ENCODE data around the gene NTF4. TPM values are rescaled to one million over a fixed set of nuclear protein-coding genes. Genes with fewer than 3 reads are reported as not detected.

Gene NTF4
- total RNA-seq, 1 donor from 2014 or later: 7.3 TPM

- Histone ChIP-seq H3K79me2 (ENCODE audit: insufficient read depth, low read length) (peaks cover 84% of the 10 kb centered on the region), H3K4me1 (ENCODE audit: insufficient read depth, low read length) (peaks cover 9% of the 10 kb centered on the region), H3K9ac (ENCODE audit: low read length) (no peak overlapping the region), H2AFZ (ENCODE audit: low read depth, low read length) (no peak overlapping the region), H3K4me2 (ENCODE audit: low read length) (no peak overlapping the region), H3K9me3 (ENCODE audit: insufficient read depth, low read depth, low read length) (no peaks in the 10 kb centered on the region), H3K4me3 (ENCODE audit: insufficient read depth, low read depth, low read length) (no peak overlapping the region), H3K27ac (ENCODE audit: low read depth, low read length) (no peak overlapping the region), H3K36me3 (ENCODE audit: insufficient read depth, low read length) (peaks cover 42% of the 10 kb centered on the region), H3K27me3 (ENCODE audit: insufficient read depth, low read length) (no peaks in the 10 kb centered on the region), H4K20me1 (ENCODE audit: insufficient read depth, low read length) (peaks cover 88% of the 10 kb centered on the region)
- H3K4me1 Mint-ChIP-seq (ENCODE audit: low read depth, unreplicated experiment): peaks cover 4% of the 10 kb centered on the region
- FAIRE-seq: no peak
- TF ChIP-seq CTCF (IDR thresholded peaks at IDR 0.05; ENCODE audit: insufficient read depth, low read depth, low read length) (no peak), EZH2 (IDR thresholded peaks at IDR 0.05; ENCODE audit: insufficient read depth, low read length) (no peak)
- H3K27ac Mint-ChIP-seq (ENCODE audit: unreplicated experiment): no peak overlapping the region
- peaks cover 24% of the 10 kb centered on the region for H3K36me3 Mint-ChIP-seq (ENCODE audit: low read depth, unreplicated experiment)
- DNase-seq (ENCODE audit: low read depth): no peak
- H3K27me3 Mint-ChIP-seq (ENCODE audit: low read depth, unreplicated experiment): no peaks in the 10 kb centered on the region
- no peaks in the 10 kb centered on the region for H3K9me3 Mint-ChIP-seq (ENCODE audit: unreplicated experiment)
- H3K4me3 Mint-ChIP-seq (ENCODE audit: unreplicated experiment): no peak overlapping the region
Measured at GRCh38 chr19:49091391-49092038, 26.9 kb upstream of the NTF4 start.

- peak overlapping the region; percentile 91 for H3K27ac ChIP-seq (ENCODE audit: low read depth, low read length)
- H3K79me2 ChIP-seq (ENCODE audit: insufficient read depth, low read length): peaks cover 58% of the 10 kb centered on the region
Measured at GRCh38 chr19:49086296-49086695, 21.7 kb upstream of the NTF4 start.

More at GRCh38 chr19:49086296-49086695, 21.7 kb upstream of the NTF4 start:
- no peak for FAIRE-seq
- H3K9ac ChIP-seq (ENCODE audit: low read length): peak overlapping the region; percentile 94
- H2AFZ ChIP-seq (ENCODE audit: low read depth, low read length): no peak overlapping the region
- H3K4me1 ChIP-seq (ENCODE audit: insufficient read depth, low read length): peaks cover 19% of the 10 kb centered on the region
- peaks cover 18% of the 10 kb centered on the region for H3K36me3 Mint-ChIP-seq (ENCODE audit: low read depth, unreplicated experiment)
- H3K4me2 ChIP-seq (ENCODE audit: low read length): peak overlapping the region; percentile 95
- H3K9me3 ChIP-seq (ENCODE audit: insufficient read depth, low read depth, low read length): peaks cover 3% of the 10 kb centered on the region
- peaks cover 54% of the 10 kb centered on the region for H4K20me1 ChIP-seq (ENCODE audit: insufficient read depth, low read length)
- peaks cover 4% of the 10 kb centered on the region for H3K4me1 Mint-ChIP-seq (ENCODE audit: low read depth, unreplicated experiment)
- no peaks in the 10 kb centered on the region for H3K27me3 ChIP-seq (ENCODE audit: insufficient read depth, low read length)
- no peaks in the 10 kb centered on the region for H3K27me3 Mint-ChIP-seq (ENCODE audit: low read depth, unreplicated experiment)
- H3K27ac Mint-ChIP-seq (ENCODE audit: unreplicated experiment): peak overlapping the region; percentile 95
- DNase-seq (ENCODE audit: low read depth): no peak
- H3K4me3 ChIP-seq (ENCODE audit: insufficient read depth, low read depth, low read length): peak overlapping the region; percentile 81
- H3K9me3 Mint-ChIP-seq (ENCODE audit: unreplicated experiment): no peaks in the 10 kb centered on the region
- H3K36me3 ChIP-seq (ENCODE audit: insufficient read depth, low read length): peaks cover 23% of the 10 kb centered on the region
- no peak for TF ChIP-seq EZH2 (IDR thresholded peaks at IDR 0.05; ENCODE audit: insufficient read depth, low read length)
- TF ChIP-seq CTCF (IDR thresholded peaks at IDR 0.05; ENCODE audit: insufficient read depth, low read depth, low read length): no peak
- peak overlapping the region; percentile 99 for H3K4me3 Mint-ChIP-seq (ENCODE audit: unreplicated experiment)

Data from astrocyte (in vitro differentiated cells and primary cell).